Right renal pelvis (tissue), 4 donors: ENCODE measurements around the gene ZFAND2A. TPM values are rescaled to one million over a fixed set of nuclear protein-coding genes. Genes with fewer than 3 reads are reported as not detected.
"Not testable (repeated sequence)": the region's sequence is repeated elsewhere in the genome, so short reads cannot be mapped to it uniquely, and the experiment has no call there.

Experiments used
- DNase-seq, 4 donors: peaks; one replicate each; pipeline ENCODE4 v3.0.0-alpha.2; 2013; ENCODE audit warnings: low read depth in 4 of 4, low spot score in 3 of 4, missing footprints in 1 of 4
- polyA plus RNA-seq, 4 donors: library from polyadenylated mRNA; unstranded; fragments of 120-200 nt; gene quantifications; one replicate each; pipeline ENCODE4 v1.2.1, GENCODE V29; 2013; ENCODE audit not compliant: insufficient read length in 4 of 4

Gene ZFAND2A
- polyA plus RNA-seq, 4 donors: 18.4 to 27.2 (median 23.6) TPM

DNA sequence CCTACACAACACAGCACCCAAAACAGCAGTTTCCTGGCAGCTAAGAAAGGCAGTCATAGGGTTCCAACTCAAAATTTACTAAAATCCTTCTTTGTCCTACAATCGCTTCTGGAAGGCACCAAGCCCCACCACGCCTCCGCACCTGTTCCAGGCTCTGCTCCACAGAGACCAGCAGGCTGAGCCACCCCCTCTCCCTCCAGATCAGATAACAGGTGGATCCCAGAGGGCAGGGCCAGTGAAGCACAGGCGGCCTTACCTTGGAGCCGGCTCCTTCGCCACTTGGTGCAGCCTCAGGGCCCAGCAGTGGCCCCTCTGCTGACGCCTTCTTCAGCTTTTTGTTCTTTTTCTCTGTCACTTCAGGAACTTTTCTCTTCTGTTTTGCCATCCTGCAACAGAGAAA lies 33.0 kb downstream of the ZFAND2A start:
- DNase-seq: no peak

DNA sequence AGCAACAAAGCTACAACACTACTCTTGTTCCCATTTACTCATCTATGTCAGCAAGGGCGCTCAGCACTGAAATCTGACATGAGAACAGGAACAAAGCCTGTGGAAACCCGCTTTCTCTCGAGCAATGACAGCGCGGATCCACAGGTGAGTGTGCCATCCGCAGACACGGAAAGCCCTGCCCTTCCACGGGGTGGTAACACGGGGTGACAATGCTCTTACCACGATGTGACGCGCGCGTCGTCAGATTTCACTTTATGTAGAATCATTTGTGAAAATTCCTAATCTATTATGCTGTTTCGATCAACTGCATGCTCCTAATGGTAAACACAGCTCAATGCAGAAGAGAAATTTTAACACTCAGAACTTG lies 34.4 kb downstream of the ZFAND2A start:
- no peak for DNase-seq

DNA sequence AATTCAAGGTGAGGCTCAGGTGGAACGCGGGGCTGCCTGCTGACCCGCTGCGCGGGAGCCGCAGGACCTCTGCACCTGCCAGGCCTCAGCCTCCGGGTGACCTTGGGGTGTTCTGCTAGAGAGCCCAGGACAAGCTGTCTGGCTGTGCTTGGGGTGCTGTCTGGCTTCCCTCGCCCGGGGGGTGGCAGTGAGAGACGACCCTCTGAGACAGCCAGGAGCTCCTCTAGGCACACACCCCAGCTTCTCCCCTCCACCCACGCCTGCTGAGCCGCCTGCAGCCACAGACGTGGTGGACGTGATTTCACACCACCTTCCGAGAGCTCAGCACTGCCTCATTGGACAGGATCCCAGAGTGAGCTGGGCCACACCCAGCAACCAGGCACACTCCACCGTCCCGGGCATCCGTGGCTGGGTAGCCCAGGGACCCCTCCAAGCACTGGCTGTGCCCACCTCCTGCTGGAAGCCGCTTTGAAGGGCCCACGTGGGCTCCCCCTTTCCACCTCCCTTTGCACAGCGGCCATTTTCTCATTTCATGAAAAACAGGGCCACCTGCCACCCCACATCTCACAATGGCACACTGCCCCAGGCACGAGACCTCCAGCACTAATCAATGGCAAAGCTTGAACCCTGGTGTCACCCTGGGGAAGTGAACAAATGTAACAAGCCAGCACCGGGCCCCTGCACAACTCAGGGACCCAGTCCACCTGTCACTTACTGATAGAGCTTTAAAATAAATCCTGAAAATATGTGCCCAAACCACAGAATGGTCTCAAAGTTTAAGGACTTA lies 35.0 kb downstream of the ZFAND2A start:
- DNase-seq: no peak

DNA sequence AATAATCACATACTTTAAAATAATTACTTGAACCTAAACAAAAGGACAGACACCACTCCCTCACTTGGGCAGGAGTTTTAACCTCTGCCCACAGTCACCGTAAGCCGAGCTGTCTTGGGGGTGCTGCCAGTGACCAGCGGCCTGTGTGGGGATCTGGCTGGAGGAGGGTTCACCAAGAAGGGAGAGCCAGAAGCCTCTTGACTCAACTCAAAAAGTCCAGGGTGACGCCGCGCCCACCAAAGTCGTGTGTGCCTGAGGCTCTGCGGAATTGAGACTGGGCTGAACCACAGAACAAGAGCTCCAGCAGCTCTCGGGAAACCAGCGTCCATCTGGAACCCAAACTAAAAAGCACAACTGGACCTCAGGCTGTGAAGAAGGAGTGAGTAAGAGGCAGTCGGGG lies 35.8 kb downstream of the ZFAND2A start:
- no peak for DNase-seq

DNA sequence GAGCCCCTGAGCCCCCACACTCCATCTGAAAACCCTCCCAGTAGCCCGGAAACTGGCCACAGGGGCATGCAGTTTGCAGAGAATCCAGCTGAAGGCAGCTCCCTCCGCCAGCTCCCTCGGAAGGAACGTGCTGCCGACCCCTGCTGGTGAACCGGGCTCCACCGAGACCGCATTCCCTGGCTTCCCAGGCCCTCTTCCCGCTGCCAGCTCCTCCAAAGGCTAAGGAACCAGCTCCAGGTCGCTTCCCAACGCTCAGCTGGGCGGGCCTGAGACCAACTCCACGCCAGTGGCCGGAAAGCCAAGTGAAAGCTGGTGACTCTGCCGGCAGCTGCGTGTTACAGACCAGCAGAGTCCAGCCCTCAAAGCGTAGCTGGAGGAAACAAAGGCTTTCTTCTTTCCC lies 36.3 kb downstream of the ZFAND2A start:
- DNase-seq: peak in 3 of 4 donors; percentile 45 to 57 (median 56)

DNA sequence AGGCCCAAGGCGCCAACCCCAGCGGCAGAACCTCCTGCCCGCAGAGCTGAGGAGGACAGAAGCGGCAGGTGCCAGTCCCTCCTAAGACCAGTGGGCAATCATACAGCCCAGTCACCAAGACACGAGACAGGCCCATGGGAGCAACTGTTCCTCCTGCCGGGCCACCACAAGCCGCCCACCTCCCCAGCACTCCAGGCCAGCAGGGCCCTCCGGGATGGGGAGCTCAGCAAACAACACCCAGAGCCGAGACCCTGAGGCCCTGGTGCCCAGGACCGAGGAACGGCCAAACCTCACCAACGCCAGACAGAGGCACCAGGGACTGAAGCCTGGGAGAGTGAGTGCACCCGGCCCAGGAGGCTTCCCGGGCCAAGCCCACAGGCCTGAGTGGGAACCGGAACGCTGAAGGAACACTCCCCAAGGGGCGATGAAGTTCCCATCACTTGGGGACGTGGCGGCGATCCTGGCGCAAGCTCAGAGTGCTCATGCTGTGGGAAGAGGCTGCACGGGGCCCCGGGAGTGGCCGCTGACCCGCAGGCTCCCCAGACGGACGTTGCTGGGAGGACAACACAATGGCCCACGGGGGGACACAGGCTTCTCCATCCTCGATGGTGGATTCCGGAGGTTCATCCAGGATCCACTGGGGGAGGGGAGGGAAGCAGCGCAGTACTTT lies 37.0 kb downstream of the ZFAND2A start:
- DNase-seq: no peak

DNA sequence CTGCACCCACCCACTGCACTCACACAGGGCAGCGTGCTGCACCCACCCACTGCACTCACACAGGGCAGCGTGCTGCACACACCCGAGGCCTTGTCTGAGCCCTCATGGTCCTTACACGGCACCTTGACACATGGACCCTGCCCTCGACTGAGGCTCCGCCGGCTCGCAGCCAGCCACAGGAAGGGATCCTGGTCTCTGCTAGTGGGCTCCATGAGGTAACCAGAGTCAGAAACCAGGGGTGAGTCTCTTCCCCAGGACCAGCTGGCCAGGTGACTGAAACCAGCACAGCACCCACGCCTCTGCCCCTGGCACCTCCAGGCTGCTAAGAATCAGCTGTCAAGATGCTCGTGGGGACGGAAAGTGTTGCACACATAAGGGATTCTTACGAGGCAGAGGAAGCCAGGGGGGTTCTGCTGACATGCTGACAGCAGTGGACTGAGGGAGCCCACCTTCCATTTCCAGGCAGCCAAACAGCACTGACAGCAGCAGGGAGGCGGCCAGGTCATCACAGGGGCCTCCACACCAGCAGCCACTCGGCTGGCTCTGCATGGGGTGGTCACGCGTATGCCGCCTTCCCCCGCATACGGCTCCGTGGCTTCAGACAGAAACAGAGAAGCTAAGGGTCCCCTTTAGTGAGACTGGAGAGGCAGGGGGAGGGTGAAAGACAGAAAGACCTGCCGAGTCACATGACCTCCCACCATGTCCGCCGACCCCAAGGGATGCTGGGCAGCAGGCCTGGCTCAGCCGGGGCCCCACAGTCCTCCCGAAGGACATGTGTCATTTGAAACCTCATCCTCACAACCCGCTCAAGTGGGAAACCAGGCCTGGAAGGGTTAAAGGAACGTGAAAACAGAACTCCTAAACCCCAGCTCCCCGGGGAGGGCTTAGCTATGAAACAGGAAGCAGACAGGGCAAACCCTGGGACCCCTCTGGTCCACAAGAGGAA lies 37.8 kb downstream of the ZFAND2A start:
- DNase-seq: no peak

DNA sequence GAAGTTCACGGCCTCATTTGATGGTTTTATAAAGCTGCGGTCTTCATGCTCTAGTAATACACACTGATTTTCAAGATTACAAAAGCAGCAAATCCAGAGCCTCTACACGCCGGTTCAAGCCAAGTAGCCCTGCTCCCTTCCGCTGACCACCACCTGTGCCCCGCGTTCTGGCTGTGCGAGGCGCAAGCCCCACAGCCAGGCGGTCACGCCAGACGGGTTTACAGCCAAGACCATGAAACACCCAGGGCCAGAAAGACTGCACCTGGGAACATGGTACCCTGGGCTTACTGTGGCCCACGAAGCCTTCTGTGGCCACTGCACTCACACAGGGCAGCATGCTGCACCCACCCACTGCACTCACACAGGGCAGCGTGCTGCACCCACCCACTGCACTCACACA lies 38.5 kb downstream of the ZFAND2A start:
- DNase-seq: no peak

DNA sequence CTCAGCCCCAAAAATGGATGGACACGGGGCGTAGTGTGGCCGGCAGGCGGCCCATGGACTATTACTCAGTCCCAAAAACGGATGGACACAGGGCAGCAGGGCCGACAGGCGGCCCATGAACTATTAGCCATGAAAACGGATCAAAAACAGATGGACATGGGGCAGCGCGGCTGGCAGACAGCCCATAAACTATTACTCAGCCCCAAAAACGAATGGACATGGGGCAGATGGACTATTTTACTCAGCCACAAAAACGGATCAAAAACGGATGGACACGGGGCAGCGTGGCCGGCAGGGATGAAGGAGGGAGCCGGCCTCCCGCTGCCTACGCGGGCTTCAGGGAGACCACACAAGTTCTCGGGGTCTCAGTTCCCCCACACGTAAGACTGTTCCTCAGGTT lies 39.2 kb downstream of the ZFAND2A start:
- no peak for DNase-seq

DNA sequence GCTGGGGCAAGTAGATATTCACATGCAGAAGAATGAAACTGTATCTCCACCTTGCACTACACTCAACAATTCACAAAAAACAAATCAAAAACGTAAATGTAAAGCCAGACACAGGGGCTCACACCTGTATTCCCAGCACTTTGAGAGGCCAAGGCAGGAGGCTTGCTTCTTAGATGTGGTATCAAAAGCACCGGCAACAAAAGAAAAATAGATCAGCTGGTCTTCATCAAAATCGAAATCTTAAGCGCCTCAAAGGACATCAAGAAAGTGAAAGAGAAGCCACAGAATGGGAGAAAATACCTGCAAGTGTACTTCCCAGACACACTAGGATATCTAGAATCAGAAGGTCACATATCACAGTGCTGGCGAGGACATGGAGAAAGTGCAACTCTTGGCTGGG lies 40.8 kb downstream of the ZFAND2A start:
- no peak for DNase-seq

DNA sequence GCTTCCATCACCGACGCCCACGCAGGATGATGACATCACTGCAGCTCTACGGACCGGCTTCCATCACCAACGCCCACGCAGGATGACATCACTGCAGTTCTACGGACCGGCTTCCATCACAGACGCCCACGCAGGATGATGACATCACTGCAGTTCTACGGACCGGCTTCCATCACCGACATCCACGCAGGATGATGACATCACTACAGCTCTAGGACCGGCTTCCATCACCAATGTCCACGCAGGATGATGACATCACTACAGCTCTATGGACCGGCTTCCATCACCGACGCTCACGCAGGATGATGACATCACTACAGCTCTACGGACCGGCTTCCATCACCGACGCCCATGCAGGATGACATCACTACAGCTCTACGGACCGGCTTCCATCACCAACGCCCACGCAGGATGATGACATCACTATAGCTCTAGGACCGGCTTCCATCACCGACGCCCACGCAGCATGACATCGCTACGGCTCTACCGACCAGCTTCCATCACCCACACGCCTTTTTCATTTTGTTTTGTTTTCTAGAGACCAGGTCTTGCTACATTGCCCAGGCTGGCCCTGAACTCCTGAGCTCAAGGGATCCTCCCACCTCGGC lies 42.6 kb downstream of the ZFAND2A start:
- DNase-seq: no peak

DNA sequence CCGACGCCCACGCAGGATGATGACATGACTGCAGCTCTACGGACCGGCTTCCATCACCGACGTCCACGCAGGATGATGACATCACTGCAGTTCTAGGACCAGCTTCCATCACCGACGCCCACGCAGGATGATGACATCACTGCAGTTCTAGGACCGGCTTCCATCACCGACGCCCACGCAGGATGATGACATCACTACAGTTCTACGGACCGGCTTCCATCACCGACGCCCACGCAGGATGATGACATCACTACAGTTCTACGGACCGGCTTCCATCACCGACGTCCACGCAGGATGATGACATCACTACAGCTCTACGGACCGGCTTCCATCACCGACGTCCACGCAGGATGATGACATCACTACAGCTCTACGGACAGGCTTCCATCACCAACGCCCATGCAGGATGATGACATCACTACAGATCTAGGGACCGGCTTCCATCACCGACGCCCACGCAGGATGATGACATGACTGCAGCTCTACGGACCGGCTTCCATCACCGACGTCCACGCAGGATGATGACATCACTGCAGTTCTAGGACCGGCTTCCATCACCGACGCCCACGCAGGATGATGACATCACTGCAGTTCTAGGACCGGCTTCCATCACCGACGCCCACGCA lies 43.5 kb downstream of the ZFAND2A start:
- not testable (repeated sequence) for DNase-seq

DNA sequence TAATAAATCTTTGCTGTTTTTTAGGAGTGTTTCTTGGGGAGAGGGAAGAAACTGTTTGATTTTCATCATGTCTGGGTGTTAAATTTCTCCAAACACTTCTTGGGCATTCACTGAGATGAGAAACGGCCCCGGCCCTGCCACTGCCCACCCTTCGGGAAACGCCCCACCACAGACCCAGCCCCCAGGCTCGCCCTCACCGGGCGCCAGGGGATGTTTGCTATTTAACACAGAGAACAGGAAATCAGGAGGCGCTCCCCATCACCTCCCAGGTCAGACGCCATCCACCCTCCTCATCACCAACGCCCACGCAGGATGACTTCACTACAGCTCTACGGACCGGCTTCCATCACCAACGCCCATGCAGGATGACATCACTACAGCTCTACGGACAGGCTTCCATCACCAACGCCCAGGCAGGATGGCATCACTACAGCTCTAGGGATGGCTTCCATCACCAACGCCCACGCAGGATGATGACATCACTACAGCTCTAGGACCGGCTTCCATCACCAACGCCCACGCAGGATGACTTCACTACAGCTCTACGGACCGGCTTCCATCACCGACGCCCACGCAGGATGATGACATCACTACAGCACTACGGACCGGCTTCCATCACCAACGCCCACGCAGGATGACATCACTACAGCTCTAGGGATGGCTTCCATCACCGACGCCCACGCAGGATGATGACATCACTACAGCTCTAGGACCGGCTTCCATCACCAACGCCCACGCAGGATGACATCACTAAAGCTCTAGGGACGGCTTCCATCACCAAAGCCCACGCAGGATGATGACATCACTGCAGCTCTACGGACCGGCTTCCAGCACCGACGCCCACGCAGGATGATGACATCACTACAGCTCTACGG lies 44.6 kb downstream of the ZFAND2A start:
- DNase-seq: not testable (repeated sequence)

DNA sequence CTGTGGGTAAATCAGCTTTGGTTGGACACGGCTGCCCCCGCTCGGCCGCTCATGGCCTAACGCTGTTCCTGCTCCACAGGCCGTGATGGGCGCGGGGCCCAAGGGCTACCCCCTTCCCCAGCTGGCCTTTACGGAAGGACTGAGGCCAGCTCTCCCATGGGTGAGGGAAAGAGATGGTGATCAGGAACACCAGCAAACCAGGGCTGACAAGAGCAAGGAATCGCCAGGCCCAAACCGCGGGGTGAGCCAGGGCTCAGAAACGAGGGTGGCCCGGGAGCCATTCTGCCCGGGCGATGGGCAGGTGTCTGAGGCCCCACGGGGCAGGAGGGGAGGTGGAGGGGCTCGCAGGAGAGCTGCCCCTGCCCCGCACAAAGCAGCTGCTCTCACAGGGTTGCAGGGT lies 45.5 kb downstream of the ZFAND2A start:
- no peak for DNase-seq

DNA sequence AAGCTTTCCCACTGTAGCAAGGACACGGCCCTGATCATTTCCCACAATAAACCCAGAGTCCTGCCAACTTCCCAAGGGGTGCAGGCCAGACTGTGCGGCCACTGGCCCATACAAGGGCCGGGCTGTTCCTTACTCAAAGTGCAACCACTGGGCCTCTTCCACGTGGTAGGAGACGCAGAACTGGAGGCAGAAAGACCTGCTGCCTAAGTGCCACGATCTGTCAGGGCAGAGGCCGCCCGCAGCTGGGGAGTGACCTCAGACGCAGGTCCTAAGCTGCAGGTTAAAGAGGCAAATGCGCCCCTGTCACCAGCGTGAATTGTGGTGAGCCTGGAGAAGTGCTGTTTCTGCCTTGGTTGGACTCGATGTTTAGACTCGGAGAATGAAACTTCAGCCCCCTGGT lies 45.9 kb downstream of the ZFAND2A start:
- no peak for DNase-seq

DNA sequence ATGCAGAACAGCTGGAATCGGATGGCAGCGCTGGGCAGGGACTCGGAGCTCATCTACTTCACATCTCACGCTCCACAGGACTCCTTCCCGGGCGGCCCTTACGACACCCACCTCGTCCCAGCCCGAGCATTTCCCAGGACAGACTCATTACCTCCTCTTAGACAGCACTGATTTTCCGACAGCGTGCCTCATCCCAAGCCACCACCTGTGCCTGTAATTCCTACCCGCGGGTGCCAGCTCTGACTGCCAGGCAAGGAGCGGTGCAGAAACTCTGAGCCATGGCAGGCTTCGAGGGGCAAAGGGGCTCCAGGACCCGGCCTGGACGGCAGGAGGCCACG lies 46.5 kb downstream of the ZFAND2A start:
- DNase-seq: no peak

DNA sequence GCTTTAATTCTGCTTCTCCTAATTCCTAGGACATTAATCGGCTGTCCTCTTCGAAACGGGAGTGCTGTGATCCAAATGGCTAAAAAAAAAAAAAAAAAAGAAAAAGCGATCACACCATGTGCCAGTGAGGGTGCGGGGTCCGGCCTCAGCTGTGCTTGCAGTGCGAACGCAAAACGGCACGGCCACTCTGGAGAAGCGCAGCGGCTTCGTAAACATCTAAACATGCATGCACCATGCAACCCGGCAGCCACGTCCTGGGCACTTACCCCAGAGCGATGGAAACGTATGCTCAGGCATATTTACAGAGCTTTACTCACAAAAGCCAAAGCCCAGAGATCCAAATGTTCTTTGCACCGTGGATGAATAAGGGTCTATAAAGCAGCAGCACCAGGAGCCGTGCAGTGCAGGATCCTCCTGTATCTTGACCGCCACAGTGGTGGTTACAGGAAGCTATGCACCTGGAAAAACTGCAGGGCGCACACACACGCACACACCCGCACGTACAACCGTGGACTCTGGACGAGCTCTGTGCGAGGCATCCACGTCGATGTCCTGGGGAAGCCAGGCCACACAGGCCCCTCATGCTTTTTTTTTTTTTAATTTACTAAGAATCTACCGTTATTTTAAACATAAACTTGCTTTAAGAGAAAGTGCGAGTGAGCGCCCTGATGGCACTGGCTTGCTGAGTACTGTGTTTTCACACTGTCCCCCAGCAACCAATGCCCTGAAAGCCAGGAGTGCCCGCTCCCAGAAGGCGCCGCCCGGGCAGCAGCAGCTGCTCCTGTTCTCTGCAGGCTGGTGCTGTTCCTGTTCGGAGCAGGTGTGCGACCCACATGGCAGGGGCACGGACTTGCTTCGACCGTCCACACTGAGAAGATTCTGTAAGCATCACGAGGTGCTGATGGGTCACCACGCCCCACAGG lies 47.1 kb downstream of the ZFAND2A start:
- no peak for DNase-seq

DNA sequence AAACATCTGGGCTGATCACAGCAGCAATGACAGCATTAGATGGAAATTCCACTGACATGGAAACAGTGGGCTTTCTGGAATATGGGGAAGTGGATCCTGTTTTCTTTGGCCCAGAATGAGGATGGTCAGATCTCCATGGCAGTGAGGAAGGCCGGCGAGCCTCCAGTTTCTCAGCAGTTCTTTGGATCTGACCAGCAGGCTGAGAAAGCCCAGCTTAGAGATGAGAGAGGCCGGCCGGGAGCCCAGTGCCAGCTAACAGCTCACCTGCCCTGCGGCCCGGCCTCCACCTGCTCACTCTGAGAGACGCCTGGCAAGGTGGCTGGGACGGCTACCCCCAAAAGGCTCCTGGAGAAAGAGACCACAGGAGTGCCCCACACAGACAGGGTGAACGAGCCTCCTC lies 47.9 kb downstream of the ZFAND2A start:
- no peak for DNase-seq
